Heart left ventricle (tissue), 16 donors: ENCODE data around the gene GOLGA8M. TPM values are rescaled to one million over a fixed set of nuclear protein-coding genes. Genes with fewer than 3 reads are reported as not detected.
"Not testable (repeated sequence)": the region's sequence is repeated elsewhere in the genome, so short reads cannot be mapped to it uniquely, and the experiment has no call there.

Source experiments
- ATAC-seq, 4 donors: fragments of 200-7000 bp; cut with Tn5 transposase; one replicate each; pipeline ENCODE4 v1.9.1; 2020 to 2022; ENCODE audit warnings: moderate library complexity in 4 of 4, mild to moderate bottlenecking in 3 of 4, moderate number of reproducible peaks in 1 of 4
- DNase-seq, 5 donors: peaks; one replicate each; pipeline ENCODE4 v3.0.0-alpha.2; 2020
- H3K27ac ChIP-seq, 12 donors: fragments of 200-600 bp; sonication (generic) in 4 of 12; one replicate each; pipeline versions ENCODE4 v1.5.0 to v1.8.0; 2016 to 2022; ENCODE audit warnings: mild to moderate bottlenecking in 2 of 12
- H3K27me3 ChIP-seq, 9 donors: fragments of 200-600 bp; sonication (generic) in 2 of 9; one replicate each; pipeline versions ENCODE4 v1.5.1 to v1.8.0; 2016 to 2022; ENCODE audit warnings: mild to moderate bottlenecking in 3 of 9
- H3K36me3 ChIP-seq, 9 donors: fragments of 200-600 bp; sonication (generic) in 2 of 9; one replicate each; pipeline versions ENCODE4 v1.5.0 to v1.8.0; 2018 to 2022; ENCODE audit warnings: mild to moderate bottlenecking in 2 of 9
- H3K4me1 ChIP-seq, 12 donors: fragments of 200-600 bp; sonication (generic) in 4 of 12; one replicate each; pipeline versions ENCODE4 v1.5.0 to v1.8.0; 2016 to 2022; ENCODE audit warnings: mild to moderate bottlenecking in 3 of 12
- H3K4me3 ChIP-seq, 12 donors: fragments of 200-600 bp; sonication (generic) in 4 of 12; one replicate each; pipeline versions ENCODE4 v1.5.0 to v1.8.0; 2017 to 2022; ENCODE audit warnings: mild to moderate bottlenecking in 9 of 12, moderate library complexity in 4 of 12
- H3K9me3 ChIP-seq, 12 donors: fragments of 200-600 bp; sonication (generic) in 4 of 12; one replicate each; pipeline versions ENCODE4 v1.5.0 to v1.8.0; 2016 to 2022; ENCODE audit warnings: mild to moderate bottlenecking in 1 of 12
- WGBS, 4 donors: extraction: QIAGEN DNeasy Blood & Tissue Kit in 2 of 4; methylation state at CpG; one replicate each; pipeline versions ENCODE4 v1.1.5 to v1.1.7; 2013 to 2018; 5-methylcytosine and 5-hydroxymethylcytosine counted together
- intact Hi-C, 10 donors: fragments of 100-400 bp; cut with DNase I; formaldehyde crosslinking; loops; one replicate each; pipeline versions ENCODE4 v1.11.1 to v1.14.2; 2022
- long read RNA-seq, 3 donors: library from polyadenylated mRNA; unstranded; transcript quantifications; one replicate each; pipeline ENCODE4 v2.0.0, GENCODE V29; 2020 to 2021
- polyA plus RNA-seq, 2 donors: library from polyadenylated mRNA; stranded (reverse); fragments of 200-250 nt; gene quantifications; one replicate each; pipeline ENCODE4 v1.2.3, GENCODE V29; 2013
- total RNA-seq, 9 donors: library from RNA; depleted of rRNA in 2 of 9; stranded (reverse); fragments of >200 nt in 2 of 9; fragmentation: NEBNext Ultra II Directional in 3 of 9; extraction: Animal tissue kit (Norgen Biotek cat#: 25700) in 3 of 9; gene quantifications; one replicate each; pipeline versions ENCODE4 v1.1.0 to v1.2.4, GENCODE V29; 2016 to 2023
- donor health status: ischemic (EF 13 %, LVEDD 7.1; RV severe dilation, severe dysfunction).
- donor health status: healthy with polysubstance abuse.
- donor health status: DM: no; HTN: yes; CAD: no.
- donor health status: DM: no; HTN: no; CAD: no.
- donor health status: ischemic (EF 25% LVEDD 6.9; RV normal size, moderate dysfunction).
- donor health status: ischemic (EF 25% LVEDD 5.7; RV mildly dilated, moderate dysfunction).
- donor health status: healthy.
- donor health status: DM: yes; HTN: yes; CAD: no.
- donor health status: ischemic (EF 35%, LVEDD 5.7; RV mildly dilated, moderate dysfunction).
- donor health status: nonischemic (EF 11% LVEDD 7.7; RV severe dilation, severe dysfunction).
- donor health status: DM: yes; HTN: yes; CAD: no.
- donor health status: PGD.
- donor health status: ischemic (EF 29% LVEDD 5.4; RV normal size, mild dysfunction).
- donor health status: nonischemic (EF 23%, LVEDD 6.1; RV moderate dilation, normal function).

GOLGA8M gene
- total RNA-seq (1 to 10 TPM in 6 of 9 donors, under 1 TPM in 2, not detected in 1; 0.67 to 2.6 (median 1.4) TPM), polyA plus RNA-seq (under 1 TPM; 0.18 to 0.72 TPM)
- long read RNA-seq, donor 1 = 0 reads
- long read RNA-seq, donor 2 = 0 reads
- long read RNA-seq, donor 3 = 0 reads

- ATAC-seq, H3K4me3 ChIP-seq, H3K4me1 ChIP-seq, H3K9me3 ChIP-seq, H3K27me3 ChIP-seq, H3K36me3 ChIP-seq, H3K27ac ChIP-seq, DNase-seq, intact Hi-C loops: not testable (repeated sequence)
- 96 to 100% methylated on average over 1 to 2 of the region's 10 CpGs; no CpG with 5 or more reads in 2 of the 4 donors for WGBS, 4 donors
Measured at GRCh38 chr15:28712270-28712669, at the start of gene GOLGA8M. GOLGA8M (minus strand) TSS chr15:28712421; CDS start chr15:28712323, 98 bp downstream.

GRCh38 chr15:28742890-28743289, 30.7 kb upstream of the GOLGA8M start:
- 76 to 81% (median 79%) methylated on average over 6 of the region's 6 CpGs for WGBS, 4 donors
- H3K4me3 ChIP-seq, H3K27ac ChIP-seq, H3K4me1 ChIP-seq, intact Hi-C loops, H3K9me3 ChIP-seq, H3K27me3 ChIP-seq, DNase-seq, ATAC-seq: not testable (repeated sequence)
- H3K36me3 ChIP-seq = peaks cover 0 to 25% (median 5%) of the 10 kb centered on the region in 9 donors

- H3K27ac ChIP-seq = peak overlapping the region in 11 of 12 donors; percentile 33 to 87 (median 69)
- H3K4me1 ChIP-seq, H3K9me3 ChIP-seq, DNase-seq, ATAC-seq, H3K27me3 ChIP-seq, intact Hi-C loops: not testable (repeated sequence)
- H3K4me3 ChIP-seq = peak overlapping the region in 10 of 12 donors; percentile 27 to 78 (median 54)
- peaks cover 0 to 12% (median 0%) of the 10 kb centered on the region in 9 donors for H3K36me3 ChIP-seq
- 7 to 20% (median 14%) methylated on average over 7 to 9 of the region's 9 CpGs for WGBS, 4 donors
Measured at GRCh38 chr15:28738590-28739292, 26.5 kb upstream of the GOLGA8M start.

GRCh38 chr15:28738200-28738561, 26.0 kb upstream of the GOLGA8M start:
- H3K9me3 ChIP-seq, H3K27me3 ChIP-seq, DNase-seq, intact Hi-C loops, H3K4me1 ChIP-seq: not testable (repeated sequence)
- H3K27ac ChIP-seq = peak overlapping the region; percentile 75 to 89 (median 84)
- WGBS, 4 donors = 0 to 4% (median 0%) methylated on average over 2 to 3 of the region's 23 CpGs
- peak in 3 of 4 donors; percentile 35 to 54 (median 49) for ATAC-seq
- H3K4me3 ChIP-seq = peak overlapping the region in 11 of 12 donors; percentile 25 to 78 (median 57)
- peaks cover 0 to 12% (median 0%) of the 10 kb centered on the region in 9 donors for H3K36me3 ChIP-seq

- Histone ChIP-seq H3K27ac (peak overlapping the region; percentile 64 to 89 (median 84)), H3K4me3 (peak overlapping the region in 11 of 12 donors; percentile 27 to 78 (median 57))
- H3K36me3 ChIP-seq, H3K4me1 ChIP-seq, intact Hi-C loops, H3K9me3 ChIP-seq, H3K27me3 ChIP-seq: not testable (repeated sequence)
- 0% methylated on average over 1 to 92 of the region's 101 CpGs for WGBS, 4 donors
- DNase-seq (peak; percentile 29 to 76 (median 52)), ATAC-seq (peak in 3 of 4 donors; percentile 92 to 98 (median 98))
Measured at GRCh38 chr15:28737521-28738199, 25.4 kb upstream of the GOLGA8M start.

- H3K27ac ChIP-seq, H3K36me3 ChIP-seq, ATAC-seq, H3K9me3 ChIP-seq, H3K4me1 ChIP-seq, DNase-seq, intact Hi-C loops, H3K4me3 ChIP-seq, H3K27me3 ChIP-seq: not testable (repeated sequence)
- WGBS, 4 donors = 45 to 67% (median 53%) methylated on average over 1 to 2 of the region's 2 CpGs
Measured at GRCh38 chr15:28728061-28728460, 15.8 kb upstream of the GOLGA8M start.

GRCh38 chr15:28727026-28727425, 14.8 kb upstream of the GOLGA8M start:
- intact Hi-C loops, H3K27me3 ChIP-seq, DNase-seq, H3K36me3 ChIP-seq, H3K27ac ChIP-seq, H3K9me3 ChIP-seq, ATAC-seq, H3K4me1 ChIP-seq, H3K4me3 ChIP-seq: not testable (repeated sequence)
- WGBS, 4 donors = 96 to 98% (median 97%) methylated on average over 14 of the region's 14 CpGs
